Measurements from ENCODE around the gene VASN. TPM values are rescaled to one million over a fixed set of nuclear protein-coding genes. Genes with fewer than 3 reads are reported as not detected.

VASN gene
- total RNA-seq, 4 donors from 2014 or later, result 31.0 to 58.1 (median 32.9) TPM

GRCh38 chr16:4378161-4378666 is 6.6 kb downstream of the VASN start:
- TF ChIP-seq, protein P1, sequence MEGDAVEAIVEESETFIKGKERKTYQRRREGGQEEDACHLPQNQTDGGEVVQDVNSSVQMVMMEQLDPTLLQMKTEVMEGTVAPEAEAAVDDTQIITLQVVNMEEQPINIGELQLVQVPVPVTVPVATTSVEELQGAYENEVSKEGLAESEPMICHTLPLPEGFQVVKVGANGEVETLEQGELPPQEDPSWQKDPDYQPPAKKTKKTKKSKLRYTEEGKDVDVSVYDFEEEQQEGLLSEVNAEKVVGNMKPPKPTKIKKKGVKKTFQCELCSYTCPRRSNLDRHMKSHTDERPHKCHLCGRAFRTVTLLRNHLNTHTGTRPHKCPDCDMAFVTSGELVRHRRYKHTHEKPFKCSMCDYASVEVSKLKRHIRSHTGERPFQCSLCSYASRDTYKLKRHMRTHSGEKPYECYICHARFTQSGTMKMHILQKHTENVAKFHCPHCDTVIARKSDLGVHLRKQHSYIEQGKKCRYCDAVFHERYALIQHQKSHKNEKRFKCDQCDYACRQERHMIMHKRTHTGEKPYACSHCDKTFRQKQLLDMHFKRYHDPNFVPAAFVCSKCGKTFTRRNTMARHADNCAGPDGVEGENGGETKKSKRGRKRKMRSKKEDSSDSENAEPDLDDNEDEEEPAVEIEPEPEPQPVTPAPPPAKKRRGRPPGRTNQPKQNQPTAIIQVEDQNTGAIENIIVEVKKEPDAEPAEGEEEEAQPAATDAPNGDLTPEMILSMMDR (IDR thresholded peaks at IDR 0.05), result no peak
- TF ChIP-seq EP300 (IDR thresholded peaks at IDR 0.05) (no peak), POLR2A (IDR thresholded peaks at IDR 0.05) (no peak)
- no peak for DNase-seq (ENCODE audit: low spot score in 2 of 2)
- Histone ChIP-seq H3K27me3 (no peaks in the 10 kb centered on the region), H3K27ac (peak overlapping the region; percentile 20 to 95 (median 88)), H3K4me3 (no peak overlapping the region), H3K9me3 (no peaks in the 10 kb centered on the region), H3K4me1 (peaks cover 0 to 97% (median 56%) of the 10 kb centered on the region in 4 donors), H3K36me3 (peaks cover 0 to 33% (median 0%) of the 10 kb centered on the region in 3 donors)
- 58 to 69% methylated on average over 14 of the region's 15 CpGs for WGBS, 2 donors

- no peak for DNase-seq (ENCODE audit: low spot score in 2 of 2)
- Histone ChIP-seq H3K27me3 (no peaks in the 10 kb centered on the region), H3K36me3 (peaks cover 0 to 42% (median 0%) of the 10 kb centered on the region in 3 donors), H3K27ac (peak overlapping the region; percentile 20 to 95 (median 88)), H3K9me3 (no peaks in the 10 kb centered on the region), H3K4me1 (peaks cover 0 to 97% (median 52%) of the 10 kb centered on the region in 4 donors), H3K4me3 (no peak overlapping the region)
- WGBS, 2 donors, result 83 to 89% methylated on average over 5 to 16 of the region's 21 CpGs
- TF ChIP-seq, protein P1 (IDR thresholded peaks at IDR 0.05), result no peak
- no peak for TF ChIP-seq POLR2A (IDR thresholded peaks at IDR 0.05)
- no peak for TF ChIP-seq EP300 (IDR thresholded peaks at IDR 0.05)
These were observed 7.5 kb downstream of the VASN start for GRCh38 chr16:4378999-4379690.

GRCh38 chr16:4380119-4381063 is 8.7 kb downstream of the VASN start:
- H3K4me1 ChIP-seq, result peaks cover 0 to 97% (median 50%) of the 10 kb centered on the region in 4 donors
- DNase-seq (ENCODE audit: low spot score in 2 of 2), result no peak
- H3K27ac ChIP-seq, result peak overlapping the region in 2 of 4 donors; percentile 26 to 71
- H3K36me3 ChIP-seq, result peaks cover 0 to 53% (median 0%) of the 10 kb centered on the region in 3 donors
- H3K9me3 ChIP-seq, result no peaks in the 10 kb centered on the region
- TF ChIP-seq EP300 (IDR thresholded peaks at IDR 0.05) (no peak), POLR2A (IDR thresholded peaks at IDR 0.05) (no peak)
- TF ChIP-seq, protein P1 (IDR thresholded peaks at IDR 0.05), result no peak
- 71 to 73% methylated on average over 15 to 21 of the region's 26 CpGs for WGBS, 2 donors
- H3K27me3 ChIP-seq, result no peaks in the 10 kb centered on the region
- no peak overlapping the region for H3K4me3 ChIP-seq

GRCh38 chr16:4381072-4381934 is 9.7 kb downstream of the VASN start:
- DNase-seq (ENCODE audit: low spot score in 2 of 2), result no peak
- TF ChIP-seq, protein P1 (IDR thresholded peaks at IDR 0.05), result no peak
- no peak for TF ChIP-seq POLR2A (IDR thresholded peaks at IDR 0.05)
- TF ChIP-seq EP300 (IDR thresholded peaks at IDR 0.05), result no peak
- WGBS, 2 donors, result 89 to 94% methylated on average over 34 to 43 of the region's 59 CpGs
- H3K27me3 ChIP-seq, result no peaks in the 10 kb centered on the region
- no peak overlapping the region for H3K4me3 ChIP-seq
- H3K27ac ChIP-seq, result no peak overlapping the region
- H3K9me3 ChIP-seq, result no peaks in the 10 kb centered on the region
- H3K4me1 ChIP-seq, result peaks cover 0 to 97% (median 49%) of the 10 kb centered on the region in 4 donors
- H3K36me3 ChIP-seq, result peaks cover 0 to 61% (median 0%) of the 10 kb centered on the region in 3 donors
